ENCODE results near the gene LSAMP.
A peak's percentile ranks its signal among the peaks of the same experiment; 100 is the strongest.
"Not testable (repeated sequence)": the region's sequence is repeated elsewhere in the genome, so short reads cannot be mapped to it uniquely, and the experiment has no call there.

The LSAMP gene

DNA sequence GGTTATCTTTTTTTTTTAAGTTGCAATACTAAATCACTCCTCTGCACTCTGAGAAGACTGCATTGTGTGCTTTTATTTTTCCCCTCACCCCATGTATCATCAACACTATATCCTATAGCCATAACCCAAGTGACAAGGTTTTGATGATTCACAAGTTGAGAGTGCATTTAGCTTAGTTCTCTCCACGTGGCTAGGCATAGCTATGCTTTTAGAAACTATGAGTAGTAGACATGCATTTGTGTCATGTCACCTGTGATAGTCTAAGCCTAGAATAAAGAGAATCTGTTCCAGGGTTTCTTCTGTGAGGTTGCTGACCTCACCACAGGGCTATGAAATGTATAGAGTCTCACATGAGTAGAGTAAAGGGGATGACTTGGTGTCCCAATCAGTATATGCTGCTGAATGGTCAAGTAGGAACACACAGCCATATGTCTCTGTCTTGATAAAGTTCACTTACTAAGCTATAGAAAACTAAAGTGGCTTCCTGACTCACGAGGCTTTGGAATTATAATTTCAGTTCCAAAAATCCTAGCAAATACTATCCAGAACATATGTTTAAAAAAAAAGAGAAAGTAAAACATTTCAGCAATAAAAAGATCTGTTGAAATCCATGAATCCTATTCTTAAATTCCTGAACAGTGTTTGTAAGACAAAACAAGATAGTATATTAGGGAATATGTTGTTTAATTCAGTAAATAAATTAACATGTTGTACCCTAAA, 206.3 kb downstream of the LSAMP start:
- no peak for DNase-seq

- DNase-seq, result no peak
Measured at GRCh38 chr3:116233711-116234357, 211.5 kb downstream of the LSAMP start.

DNA sequence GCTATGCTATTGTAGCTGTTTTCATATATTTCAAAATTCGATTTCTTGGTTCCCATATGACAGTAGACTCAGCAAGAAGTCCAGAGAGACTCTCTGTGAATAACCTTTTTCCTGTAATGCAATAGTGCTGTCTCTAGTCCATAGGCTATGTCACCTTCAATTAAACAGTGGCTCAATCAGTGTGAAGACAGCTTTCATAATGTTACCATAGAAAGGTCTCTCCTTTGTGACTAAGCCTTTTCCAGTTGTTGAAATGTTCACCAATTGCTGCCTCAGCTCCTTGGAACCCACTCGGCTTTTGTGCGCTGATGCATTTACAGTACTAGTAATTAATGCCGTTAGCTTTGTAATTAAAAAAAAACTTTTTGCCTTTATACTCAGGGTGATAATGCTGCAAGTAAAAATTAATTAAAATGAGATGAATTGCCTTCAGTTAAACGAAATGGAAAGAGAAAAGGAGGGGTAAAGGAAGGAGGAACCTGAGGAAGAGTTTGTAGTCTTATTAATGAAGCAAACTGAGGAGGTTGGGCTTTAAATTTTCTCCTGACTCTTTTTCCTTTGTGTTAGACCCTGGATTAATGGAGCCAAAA, 214.8 kb downstream of the LSAMP start:
- no peak for DNase-seq

DNA sequence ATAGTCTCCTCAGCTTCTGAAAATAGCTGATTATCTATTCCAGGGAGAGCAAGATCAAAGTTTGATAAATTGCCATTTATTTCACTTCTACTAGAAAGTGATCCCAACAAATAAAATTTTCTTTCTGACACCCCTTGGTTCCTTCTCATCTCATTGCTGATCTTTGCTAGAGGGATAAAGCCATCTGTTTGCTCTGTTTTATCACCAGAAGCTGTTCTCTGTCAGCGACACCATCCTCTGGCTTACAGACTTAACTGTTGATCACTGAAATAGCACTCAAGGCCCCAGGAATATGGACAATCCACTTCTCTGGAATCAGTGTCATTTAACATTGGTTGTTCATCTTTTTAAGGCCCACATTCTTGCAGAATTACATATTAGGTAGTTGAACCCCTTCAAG, 219.0 kb downstream of the LSAMP start:
- DNase-seq, result no peak

- no peak for DNase-seq
Measured at GRCh38 chr3:116216761-116217160, 228.5 kb downstream of the LSAMP start.

DNA sequence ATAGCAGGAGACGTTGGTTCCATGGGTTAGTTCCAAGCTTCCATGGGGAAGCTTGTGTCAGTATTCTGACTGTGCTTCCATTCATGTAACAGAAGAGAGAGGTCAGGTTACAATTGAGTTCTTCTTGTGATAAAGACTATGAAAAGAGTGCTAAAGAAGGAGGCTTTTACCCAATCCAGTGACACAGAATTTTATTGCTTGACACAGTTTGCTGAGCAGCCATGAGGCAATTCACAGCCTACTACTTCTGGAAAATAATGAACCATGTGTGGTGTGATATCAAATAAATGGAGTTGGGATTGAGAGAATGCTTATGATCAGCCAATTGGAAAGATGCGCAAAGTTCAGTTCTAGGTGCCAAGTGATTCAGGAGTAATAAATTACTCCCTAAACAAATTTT, 233.4 kb downstream of the LSAMP start:
- no peak for DNase-seq

DNA sequence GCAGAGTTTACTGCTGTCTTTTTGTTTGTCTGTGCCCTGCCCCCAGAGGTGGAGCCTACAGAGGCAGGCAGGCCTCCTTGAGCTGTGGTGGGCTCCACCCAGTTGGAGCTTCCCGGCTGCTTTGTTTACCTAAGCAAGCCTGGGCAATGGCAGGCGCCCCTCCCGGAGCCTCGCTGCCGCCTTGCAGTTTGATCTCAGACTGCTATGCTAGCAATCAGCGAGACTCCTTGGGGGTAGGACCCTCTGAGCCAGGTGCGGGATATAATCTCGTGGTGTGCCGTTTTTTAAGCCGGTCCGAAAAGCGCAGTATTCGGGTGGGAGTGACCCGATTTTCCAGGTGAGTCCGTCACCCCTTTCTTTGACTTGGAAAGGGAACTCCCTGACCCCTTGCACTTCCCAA, 236.5 kb downstream of the LSAMP start:
- not testable (repeated sequence) for DNase-seq

DNA sequence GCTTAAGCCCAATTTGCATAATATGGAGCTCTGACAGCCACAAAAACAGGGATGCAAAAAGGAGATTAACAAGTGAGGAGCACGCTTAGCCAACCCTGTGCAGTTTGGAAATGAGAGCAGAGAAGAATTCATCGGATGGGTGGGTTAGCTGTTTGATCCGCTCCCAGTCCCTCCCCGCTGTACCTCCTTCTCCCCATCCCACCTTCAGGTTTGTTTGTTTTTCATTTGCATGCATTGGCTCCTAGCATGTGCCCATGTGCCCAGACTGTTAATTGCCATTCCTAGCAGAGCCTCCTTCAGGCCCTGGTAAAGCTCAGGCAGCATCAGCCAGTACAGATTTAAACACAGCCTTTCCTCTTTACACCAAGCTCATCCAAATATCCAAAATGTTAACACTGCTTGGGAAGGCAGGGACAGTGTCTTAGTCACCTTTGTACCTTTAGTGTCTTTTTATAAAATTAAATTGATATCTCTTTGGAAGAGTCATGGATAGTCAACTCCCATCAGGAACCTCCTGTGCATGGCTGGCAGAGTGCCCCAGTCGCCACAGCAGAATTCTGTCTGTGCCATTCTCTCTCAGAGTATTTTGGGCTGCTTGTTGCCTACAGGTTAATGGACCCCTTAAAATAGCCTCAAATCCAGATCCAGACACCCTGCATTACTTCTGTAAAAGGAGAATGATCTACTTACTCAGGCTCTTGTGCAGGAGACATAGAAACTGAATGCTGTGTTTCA, 244.2 kb downstream of the LSAMP start:
- DNase-seq, result no peak

DNA sequence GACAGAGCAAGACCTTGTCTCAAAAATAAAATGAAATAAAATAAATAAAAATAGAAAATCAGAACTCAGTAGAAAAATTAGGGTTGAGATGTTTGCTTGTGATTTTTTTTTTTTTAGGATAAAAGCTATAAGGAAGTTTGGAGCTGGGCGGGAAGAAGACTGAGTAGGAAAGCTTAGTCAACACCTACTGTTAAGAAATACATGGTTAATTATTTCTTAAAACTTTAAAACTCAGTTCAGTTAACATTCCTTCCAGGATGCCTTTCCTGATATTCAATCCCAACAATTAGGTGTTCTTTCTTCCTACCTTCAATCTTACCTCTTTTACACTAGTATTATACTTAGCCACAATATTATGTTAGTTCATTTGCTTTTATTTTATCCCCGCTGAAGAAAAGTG, 246.2 kb downstream of the LSAMP start:
- DNase-seq, result no peak

DNA sequence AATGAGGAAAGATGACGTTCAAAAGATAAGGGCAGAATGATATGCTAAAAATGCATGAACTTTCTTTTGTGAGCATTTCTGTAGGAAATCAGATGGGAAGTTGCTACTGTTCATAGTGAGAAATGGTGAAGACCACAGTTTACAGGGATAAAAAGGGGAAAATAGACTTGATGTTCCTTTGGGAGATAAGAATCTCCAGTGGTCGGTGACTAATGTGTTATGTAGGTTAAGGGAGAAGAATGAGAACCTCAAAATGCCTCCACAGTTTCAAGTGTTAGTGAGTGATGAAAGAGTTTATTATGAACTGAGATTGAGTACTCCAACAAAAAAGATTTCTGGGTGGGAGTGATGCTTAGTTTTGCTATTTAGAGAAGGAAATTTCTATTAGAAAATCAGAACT, 247.2 kb downstream of the LSAMP start:
- DNase-seq, result no peak

- DNase-seq, result peak; percentile 81
Measured at GRCh38 chr3:116192464-116192863, 252.8 kb downstream of the LSAMP start.

- no peak for DNase-seq
Measured at GRCh38 chr3:116191409-116191808, 253.9 kb downstream of the LSAMP start.

GRCh38 chr3:116190095-116190494, 255.2 kb downstream of the LSAMP start:
- no peak for DNase-seq

DNA sequence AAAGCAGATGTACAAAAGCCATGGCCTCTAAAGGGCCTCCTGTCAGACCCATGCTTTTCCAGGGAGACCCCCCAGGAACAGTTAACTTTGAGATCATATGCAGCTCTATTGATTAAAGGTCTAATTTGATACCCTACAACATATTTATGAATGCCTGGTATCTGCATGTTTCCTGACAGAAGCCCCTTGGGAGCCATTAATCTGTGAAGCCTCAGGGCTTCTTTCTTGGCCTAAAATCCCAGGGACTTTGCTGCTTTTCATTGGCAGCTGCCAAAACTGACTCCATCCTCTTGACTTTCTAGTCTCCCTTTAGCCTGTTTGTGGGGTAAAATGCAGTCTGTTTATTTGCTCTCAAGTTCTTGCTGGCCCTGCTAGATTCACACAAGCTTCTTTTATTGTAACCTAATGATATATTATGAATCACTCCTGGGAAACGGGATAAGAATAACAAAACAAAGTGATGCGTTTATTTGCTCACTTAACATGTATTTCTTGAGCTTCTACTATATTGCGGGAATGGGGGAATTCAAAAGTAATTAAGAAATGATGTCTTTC, 257.0 kb downstream of the LSAMP start:
- DNase-seq, result no peak

DNA sequence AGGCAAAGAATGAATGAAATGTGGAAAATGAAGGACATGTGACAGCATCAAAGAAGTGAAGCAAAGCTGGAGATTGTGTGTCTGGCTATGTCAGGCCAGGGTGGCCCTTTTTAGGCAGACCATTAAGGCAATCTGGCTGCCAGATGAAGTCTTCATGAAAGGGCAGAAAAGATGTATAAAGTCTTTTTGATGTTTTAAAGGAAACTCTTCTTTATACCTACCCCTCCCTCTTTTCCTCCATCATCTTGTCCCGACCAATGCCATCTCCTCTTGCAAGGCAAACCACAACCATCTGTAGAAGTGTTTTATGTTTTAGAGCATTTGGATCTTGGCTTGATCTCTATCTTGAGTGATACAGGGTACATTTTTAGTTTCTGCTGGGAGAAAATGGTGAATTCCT, 259.2 kb downstream of the LSAMP start:
- no peak for DNase-seq

GRCh38 chr3:116181159-116181558, 264.1 kb downstream of the LSAMP start:
- no peak for DNase-seq

- DNase-seq, result no peak
Measured at GRCh38 chr3:116179091-116179490, 266.2 kb downstream of the LSAMP start.

DNA sequence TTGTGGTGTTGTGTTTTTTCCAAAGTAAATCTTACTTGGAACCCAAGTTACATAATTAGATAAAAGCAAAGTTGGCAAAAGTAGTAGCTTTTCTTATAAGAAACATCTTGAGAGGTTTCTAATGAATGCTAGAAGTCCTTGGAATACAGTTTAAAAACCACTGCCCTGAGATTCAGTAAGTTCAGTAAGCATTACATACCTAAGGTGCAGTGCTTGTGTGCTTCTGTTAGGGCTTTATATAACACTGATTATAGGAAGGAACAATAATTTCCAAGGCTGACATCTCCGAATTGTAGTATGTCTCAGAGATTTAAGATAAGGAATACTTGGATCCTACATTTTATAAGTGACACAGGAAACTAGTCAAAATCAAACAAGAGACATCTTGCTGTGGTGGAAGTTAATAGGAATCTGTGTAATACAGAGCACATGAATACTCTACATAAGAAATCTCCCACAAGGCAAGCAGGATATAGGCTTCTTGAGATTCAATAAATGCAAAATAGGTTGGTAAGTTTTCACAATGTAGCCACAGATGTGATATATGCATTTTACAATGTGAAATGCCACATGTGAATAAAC, 268.2 kb downstream of the LSAMP start:
- no peak for DNase-seq

DNA sequence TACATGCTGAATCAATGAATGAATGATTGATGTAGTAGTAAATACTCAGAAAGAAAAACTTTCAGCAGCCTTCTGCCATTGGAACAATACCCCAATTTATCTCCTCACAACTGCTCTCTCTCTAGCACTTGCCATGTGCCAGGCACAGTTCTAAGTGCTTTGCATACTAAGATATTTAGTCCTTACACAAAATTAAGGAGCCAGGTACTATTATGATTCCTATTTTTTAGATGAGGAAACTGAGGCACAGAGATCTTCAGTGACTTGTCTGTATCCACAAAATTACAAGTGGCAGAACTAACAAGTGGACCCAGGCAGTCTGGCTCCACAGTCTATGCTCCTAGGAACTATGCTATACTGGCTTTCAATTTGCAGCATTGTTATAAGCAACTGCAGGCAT, 279.2 kb downstream of the LSAMP start:
- DNase-seq, result no peak

DNA sequence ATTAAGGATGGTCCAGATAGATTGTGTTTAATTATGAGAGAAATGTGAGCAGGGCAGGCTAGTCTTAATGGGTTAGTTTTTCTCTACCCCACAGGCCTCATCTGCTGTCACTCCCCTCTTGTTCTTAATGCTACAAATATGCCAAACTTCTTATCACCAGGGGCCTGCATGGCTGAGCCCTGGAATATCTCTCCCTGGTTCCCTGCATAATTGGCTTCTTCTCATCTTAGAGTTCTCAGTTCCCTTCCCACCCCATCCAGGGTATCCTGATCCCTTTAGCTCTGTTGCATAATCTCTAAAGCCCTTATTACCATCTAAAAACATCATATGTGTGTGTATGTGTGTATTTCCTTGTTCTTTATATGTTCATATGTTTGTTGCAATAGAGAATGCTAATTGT, 279.6 kb downstream of the LSAMP start:
- DNase-seq, result no peak

DNA sequence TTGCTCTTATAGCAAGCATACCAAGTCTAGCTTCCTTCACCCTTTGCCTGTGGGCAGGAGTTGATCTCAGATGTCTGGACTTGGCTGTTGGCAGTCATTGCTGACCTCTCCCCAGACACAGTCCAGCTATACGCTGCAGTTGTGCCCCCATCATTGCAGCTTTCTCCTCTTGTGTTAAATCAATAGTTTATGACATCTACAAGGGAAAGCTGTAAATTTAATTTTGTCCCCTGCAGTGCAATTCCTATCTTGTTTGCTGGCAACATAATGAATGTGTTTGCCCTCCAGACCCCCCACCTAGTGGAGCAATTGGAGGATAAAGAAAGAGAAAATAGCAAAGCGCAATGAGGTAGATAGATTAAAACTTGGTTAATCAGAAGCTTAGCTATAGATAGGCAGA, 280.2 kb downstream of the LSAMP start:
- no peak for DNase-seq

GRCh38 chr3:116164039-116164438, 281.2 kb downstream of the LSAMP start:
- DNase-seq, result no peak
